ENCODE data around the gene PPM1H. TPM values are rescaled to one million over a fixed set of nuclear protein-coding genes. Genes with fewer than 3 reads are reported as not detected.

The PPM1H gene
- total and polyA plus RNA-seq, 10 of the 15 experiments (the other 5 are each of a cell fraction or from before 2014, with no cell fraction given), result 0.11 to 0.83 (median 0.49) TPM

DNA sequence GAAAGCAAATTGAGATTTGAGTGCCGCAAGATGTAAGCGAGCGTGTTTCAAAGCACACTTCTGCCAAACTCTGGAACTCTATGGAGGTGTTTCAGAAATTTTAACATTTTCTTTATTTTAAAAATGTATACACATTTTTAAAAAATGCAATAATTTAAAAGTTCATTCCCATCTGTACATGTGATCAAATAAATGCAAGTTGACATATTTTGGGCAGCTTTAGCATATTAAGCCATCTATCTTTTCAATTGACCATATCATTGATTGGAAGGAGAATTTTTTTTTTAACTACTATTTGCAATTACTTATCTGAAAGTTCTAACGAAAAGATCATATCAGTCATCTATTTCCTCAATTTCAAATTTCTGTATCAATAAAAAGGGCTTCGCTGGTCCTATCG, 101.3 kb downstream of the PPM1H start:
- ATAC-seq (no peak), DNase-seq (ENCODE audit: low read depth, low spot score) (no peak), FAIRE-seq (no peak)
- TF ChIP-seq IRF3 (IDR thresholded peaks at IDR 0.05) (no peak), POU2F2 (IDR thresholded peaks at IDR 0.05; ENCODE audit: borderline replicate concordance, low read depth, low read length) (no peak), JUNB (IDR thresholded peaks at IDR 0.05) (no peak), NR2C1 (IDR thresholded peaks at IDR 0.05) (no peak), SPI1 (IDR thresholded peaks at IDR 0.05; ENCODE audit: borderline replicate concordance, insufficient read depth, low read depth, low read length) (no peak), ZZZ3 (IDR thresholded peaks at IDR 0.05; ENCODE audit: control insufficient read depth, insufficient read length, low read depth) (no peak), POLR2AphosphoS5 (IDR thresholded peaks at IDR 0.05; ENCODE audit: low read length) (no peak), PAX5 (IDR thresholded peaks at IDR 0.05; ENCODE audit: borderline replicate concordance, low read depth, low read length) (no peak), GABPA (IDR thresholded peaks at IDR 0.05; ENCODE audit: low read depth) (no peak), BACH1 (IDR thresholded peaks at IDR 0.05; ENCODE audit: borderline replicate concordance) (no peak), ASH2L (IDR thresholded peaks at IDR 0.05; ENCODE audit: borderline replicate concordance, low read depth) (no peak), HCFC1 (IDR thresholded peaks at IDR 0.05; ENCODE audit: low read length) (no peak), MLLT1 (IDR thresholded peaks at IDR 0.05) (no peak), RBBP5 (conservative IDR thresholded peaks at IDR 0.05) (no peak)
- TF ChIP-seq, protein P1, sequence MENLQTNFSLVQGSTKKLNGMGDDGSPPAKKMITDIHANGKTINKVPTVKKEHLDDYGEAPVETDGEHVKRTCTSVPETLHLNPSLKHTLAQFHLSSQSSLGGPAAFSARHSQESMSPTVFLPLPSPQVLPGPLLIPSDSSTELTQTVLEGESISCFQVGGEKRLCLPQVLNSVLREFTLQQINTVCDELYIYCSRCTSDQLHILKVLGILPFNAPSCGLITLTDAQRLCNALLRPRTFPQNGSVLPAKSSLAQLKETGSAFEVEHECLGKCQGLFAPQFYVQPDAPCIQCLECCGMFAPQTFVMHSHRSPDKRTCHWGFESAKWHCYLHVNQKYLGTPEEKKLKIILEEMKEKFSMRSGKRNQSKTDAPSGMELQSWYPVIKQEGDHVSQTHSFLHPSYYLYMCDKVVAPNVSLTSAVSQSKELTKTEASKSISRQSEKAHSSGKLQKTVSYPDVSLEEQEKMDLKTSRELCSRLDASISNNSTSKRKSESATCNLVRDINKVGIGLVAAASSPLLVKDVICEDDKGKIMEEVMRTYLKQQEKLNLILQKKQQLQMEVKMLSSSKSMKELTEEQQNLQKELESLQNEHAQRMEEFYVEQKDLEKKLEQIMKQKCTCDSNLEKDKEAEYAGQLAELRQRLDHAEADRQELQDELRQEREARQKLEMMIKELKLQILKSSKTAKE (IDR thresholded peaks at IDR 0.05; ENCODE audit: low read depth, poor library complexity, severe bottlenecking), result no peak
- TF ChIP-seq, protein P2, sequence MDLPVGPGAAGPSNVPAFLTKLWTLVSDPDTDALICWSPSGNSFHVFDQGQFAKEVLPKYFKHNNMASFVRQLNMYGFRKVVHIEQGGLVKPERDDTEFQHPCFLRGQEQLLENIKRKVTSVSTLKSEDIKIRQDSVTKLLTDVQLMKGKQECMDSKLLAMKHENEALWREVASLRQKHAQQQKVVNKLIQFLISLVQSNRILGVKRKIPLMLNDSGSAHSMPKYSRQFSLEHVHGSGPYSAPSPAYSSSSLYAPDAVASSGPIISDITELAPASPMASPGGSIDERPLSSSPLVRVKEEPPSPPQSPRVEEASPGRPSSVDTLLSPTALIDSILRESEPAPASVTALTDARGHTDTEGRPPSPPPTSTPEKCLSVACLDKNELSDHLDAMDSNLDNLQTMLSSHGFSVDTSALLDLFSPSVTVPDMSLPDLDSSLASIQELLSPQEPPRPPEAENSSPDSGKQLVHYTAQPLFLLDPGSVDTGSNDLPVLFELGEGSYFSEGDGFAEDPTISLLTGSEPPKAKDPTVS (IDR thresholded peaks at IDR 0.05; ENCODE audit: low read depth, low read length), result no peak
- intact Hi-C loops (cut with micrococcal nuclease; ENCODE audit: unreplicated experiment), result no loop called here
- Histone ChIP-seq H3K9ac (ENCODE audit: control insufficient read depth, insufficient read depth, low read length) (no peak overlapping the region), H3K4me3 (no peak overlapping the region), H3K4me2 (ENCODE audit: control insufficient read depth, insufficient read depth) (no peak overlapping the region), H3K27ac (ENCODE audit: control insufficient read depth, insufficient read depth) (no peak overlapping the region), H3K79me2 (ENCODE audit: control insufficient read depth, insufficient read depth, low read length) (no peaks in the 10 kb centered on the region), H4K20me1 (ENCODE audit: control insufficient read depth, insufficient read depth) (no peaks in the 10 kb centered on the region), H3K4me1 (ENCODE audit: control insufficient read depth, insufficient read depth, low read length) (no peaks in the 10 kb centered on the region), H3K27me3 (replicated peaks in 1 of 2; ENCODE audit: control insufficient read depth in 2 of 2, insufficient read depth in 2 of 2, low read length in 1 of 2) (no peaks in the 10 kb centered on the region), H2AFZ (ENCODE audit: control insufficient read depth, low read depth, low read length) (no peak overlapping the region), H3K36me3 (ENCODE audit: control insufficient read depth in 2 of 2, insufficient read depth in 2 of 2, low read length in 1 of 2) (no peaks in the 10 kb centered on the region), H3K9me3 (replicated peaks; ENCODE audit: control insufficient read depth, insufficient read depth, low read length) (no peaks in the 10 kb centered on the region)
- 89% methylated on average over 6 of the region's 6 CpGs for WGBS (ENCODE audit: insufficient coverage, insufficient replicate concordance, low lambda C conversion rate, missing lambda C conversion rate)
- ChIA-PET RAD21 (ENCODE audit: unreplicated experiment) (no interaction called here), POLR2A (no interaction called here), CTCF (interaction anchor here (1.2 kb wide), 1 partner anchor 20 kb away, joined by 8 read pairs; no protein-coding TSS in a partner anchor), SMC1A (ENCODE audit: uncharacterized antibody, unreplicated experiment) (no interaction called here)
- BruUV-seq (replicated peaks), result no TSS peak
- in situ Hi-C loops (cut with MboI), result no loop called here

Measured in GM12878 (cell line).